GM18870 (cell line): ENCODE measurements around the gene CDX1.

ENCODE experiments used
- ATAC-seq: cut with Tn5 transposase; IDR thresholded peaks from one replicate; pipeline ENCODE4 v1.9.1; 2021; ENCODE audit warnings: moderate library complexity; ENCODE audit not compliant: unreplicated experiment

The CDX1 gene

GRCh38 chr5:150166650-150167511 is at the start of gene CDX1:
TSS of gene CDX1 (plus strand) at chr5:150166778. CDS start at chr5:150166877, 99 bp downstream.
- ATAC-seq, result no peak

GRCh38 chr5:150117945-150118560 is 48.5 kb upstream of the CDX1 start:
- no peak for ATAC-seq

- no peak for ATAC-seq
These were observed 47.9 kb upstream of the CDX1 start for GRCh38 chr5:150118561-150119229.

GRCh38 chr5:150119421-150120061 is 47.0 kb upstream of the CDX1 start:
- no peak for ATAC-seq

- no peak for ATAC-seq
These were observed 46.5 kb upstream of the CDX1 start for GRCh38 chr5:150120062-150120441.

GRCh38 chr5:150120617-150121447 is 45.7 kb upstream of the CDX1 start:
- no peak for ATAC-seq

GRCh38 chr5:150121448-150122157 is 45.0 kb upstream of the CDX1 start:
- ATAC-seq, result no peak

- ATAC-seq, result no peak
These were observed 44.4 kb upstream of the CDX1 start for GRCh38 chr5:150122158-150122510.

- no peak for ATAC-seq
These were observed 43.8 kb upstream of the CDX1 start for GRCh38 chr5:150122536-150123481.

- ATAC-seq, result no peak
These were observed 43.0 kb upstream of the CDX1 start for GRCh38 chr5:150123542-150123941.

GRCh38 chr5:150124111-150124557 is 42.4 kb upstream of the CDX1 start:
- no peak for ATAC-seq

- no peak for ATAC-seq
These were observed 42.0 kb upstream of the CDX1 start for GRCh38 chr5:150124596-150124995.

GRCh38 chr5:150125334-150125733 is 41.2 kb upstream of the CDX1 start:
- ATAC-seq, result no peak

GRCh38 chr5:150126199-150126920 is 40.2 kb upstream of the CDX1 start:
- no peak for ATAC-seq

GRCh38 chr5:150126921-150127265 is 39.7 kb upstream of the CDX1 start:
- ATAC-seq, result no peak

GRCh38 chr5:150129454-150129812 is 37.1 kb upstream of the CDX1 start:
- ATAC-seq, result no peak

- ATAC-seq, result no peak
These were observed 36.6 kb upstream of the CDX1 start for GRCh38 chr5:150129813-150130492.

- no peak for ATAC-seq
These were observed 36.1 kb upstream of the CDX1 start for GRCh38 chr5:150130493-150130922.
